GM12801 (cell line): ENCODE data around the gene FBXL5.

Source experiments
- CTCF ChIP-seq: IDR thresholded peaks from one replicate; pipeline ENCODE4 v1.5.1; 2011; ENCODE audit warnings: control low read depth; ENCODE audit not compliant: insufficient read length; ENCODE audit errors: extremely low read depth

The FBXL5 gene

GRCh38 chr4:15654593-15655222, 449 bp downstream of the FBXL5 start:
- no peak for TF ChIP-seq CTCF

- TF ChIP-seq CTCF, result no peak
These were observed 1.1 kb downstream of the FBXL5 start for GRCh38 chr4:15653864-15654592.

- TF ChIP-seq CTCF, result no peak
These were observed 1.7 kb downstream of the FBXL5 start for GRCh38 chr4:15653420-15653819.

- TF ChIP-seq CTCF, result no peak
These were observed 2.3 kb downstream of the FBXL5 start for GRCh38 chr4:15652841-15653240.

GRCh38 chr4:15652191-15652590, 3.0 kb downstream of the FBXL5 start:
- TF ChIP-seq CTCF, result no peak

- TF ChIP-seq CTCF, result no peak
These were observed 3.5 kb downstream of the FBXL5 start for GRCh38 chr4:15651676-15652075.

- no peak for TF ChIP-seq CTCF
These were observed 5.1 kb downstream of the FBXL5 start for GRCh38 chr4:15649914-15650545.
